GM19372 (cell line): Measurements from ENCODE around the gene MYOC.
"Not testable (repeated sequence)": the region's sequence is repeated elsewhere in the genome, so short reads cannot be mapped to it uniquely, and the experiment has no call there.

Source experiments
- ATAC-seq: cut with Tn5 transposase; IDR thresholded peaks from one replicate; pipeline ENCODE4 v1.9.1; 2021; ENCODE audit warnings: mild to moderate bottlenecking, low read depth, moderate library complexity; ENCODE audit not compliant: unreplicated experiment

Gene MYOC

DNA sequence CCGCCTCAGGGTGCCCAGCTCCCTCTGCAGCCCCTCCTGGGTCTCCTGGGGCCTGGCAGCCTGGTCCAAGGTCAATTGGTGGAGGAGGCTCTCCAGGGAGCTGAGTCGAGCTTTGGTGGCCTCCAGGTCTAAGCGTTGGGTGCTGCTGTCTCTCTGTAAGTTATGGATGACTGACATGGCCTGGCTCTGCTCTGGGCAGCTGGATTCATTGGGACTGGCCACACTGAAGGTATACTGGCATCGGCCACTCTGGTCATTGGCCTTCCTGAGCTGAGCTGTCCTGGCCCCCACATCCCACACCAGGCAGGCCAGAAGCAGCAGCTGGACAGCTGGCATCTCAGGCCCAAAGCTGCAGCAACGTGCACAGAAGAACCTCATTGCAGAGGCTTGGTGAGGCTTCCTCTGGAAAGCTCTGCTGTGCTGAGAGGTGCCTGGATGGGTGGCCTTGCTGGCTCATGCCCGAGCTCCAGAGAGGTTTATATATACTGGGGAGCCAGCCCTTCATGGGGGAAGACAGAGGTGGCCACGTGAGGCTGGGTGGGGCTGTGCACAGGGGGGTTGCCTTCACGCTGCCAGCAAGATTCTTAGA lies at the start of gene MYOC:
Gene MYOC, minus strand, starts transcription at position 455 of the 589 bp plus-strand sequence. Its CDS starts 77 bp downstream, at position 378.
- no peak for ATAC-seq

DNA sequence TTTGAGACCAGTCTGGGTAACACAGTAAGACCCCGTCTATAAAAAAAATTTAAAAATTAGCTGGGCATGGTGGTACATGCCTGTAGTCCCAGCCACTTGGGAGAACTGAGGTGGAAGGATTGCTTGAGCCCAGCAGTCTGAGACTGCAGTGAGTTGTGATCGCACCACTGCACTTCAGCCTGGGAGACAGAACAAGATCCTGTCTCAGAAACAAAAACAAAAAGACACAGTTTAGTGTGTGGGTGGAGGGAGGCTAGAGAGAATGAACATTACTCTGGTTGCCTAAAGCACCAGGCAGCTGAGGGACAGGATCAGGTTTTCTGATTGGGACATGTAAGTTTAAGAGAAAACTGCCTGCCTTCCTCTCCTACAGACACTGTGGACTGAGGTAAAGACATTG lies 47.0 kb upstream of the MYOC start:
- no peak for ATAC-seq

- ATAC-seq, result not testable (repeated sequence)
Measured at GRCh38 chr1:171695772-171696171, 43.3 kb upstream of the MYOC start.

DNA sequence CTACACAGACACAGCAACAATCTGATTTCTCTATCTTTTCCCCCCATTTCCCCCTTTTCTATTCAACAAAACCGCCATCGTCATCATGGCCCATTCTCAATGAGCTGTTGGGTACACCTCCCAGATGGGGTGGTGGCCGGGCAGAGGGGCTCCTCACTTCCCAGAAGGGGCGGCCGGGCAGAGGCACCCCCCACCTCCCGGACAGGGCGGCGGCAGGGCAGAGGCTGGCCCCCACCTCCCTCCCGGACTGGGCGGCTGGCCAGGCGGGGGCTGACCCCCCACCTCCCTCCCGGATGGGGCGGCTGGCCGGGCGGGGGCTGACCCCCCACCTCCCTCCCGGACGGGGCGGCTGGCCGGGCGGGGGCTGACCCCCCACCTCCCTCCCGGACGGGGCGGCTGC lies 41.1 kb upstream of the MYOC start:
- ATAC-seq, result not testable (repeated sequence)

DNA sequence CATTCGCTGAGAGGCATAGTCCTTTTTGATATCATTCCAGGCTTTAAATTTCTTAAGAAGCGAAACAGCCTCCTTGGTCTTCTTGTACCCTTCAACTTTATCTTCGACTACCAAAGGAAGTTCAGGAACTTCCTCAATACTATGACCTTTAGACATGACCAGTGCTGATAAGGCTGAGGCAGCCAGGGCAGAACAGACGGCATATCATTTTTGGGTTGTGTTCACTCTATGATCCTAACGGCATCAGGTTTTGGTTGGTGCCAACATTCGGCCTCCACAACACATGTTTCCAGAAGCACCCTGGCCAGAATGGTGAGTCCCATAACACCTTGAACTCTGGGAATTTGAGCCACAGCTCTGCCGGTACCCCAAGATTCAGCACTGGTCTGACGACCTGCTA lies 31.4 kb upstream of the MYOC start:
- no peak for ATAC-seq

DNA sequence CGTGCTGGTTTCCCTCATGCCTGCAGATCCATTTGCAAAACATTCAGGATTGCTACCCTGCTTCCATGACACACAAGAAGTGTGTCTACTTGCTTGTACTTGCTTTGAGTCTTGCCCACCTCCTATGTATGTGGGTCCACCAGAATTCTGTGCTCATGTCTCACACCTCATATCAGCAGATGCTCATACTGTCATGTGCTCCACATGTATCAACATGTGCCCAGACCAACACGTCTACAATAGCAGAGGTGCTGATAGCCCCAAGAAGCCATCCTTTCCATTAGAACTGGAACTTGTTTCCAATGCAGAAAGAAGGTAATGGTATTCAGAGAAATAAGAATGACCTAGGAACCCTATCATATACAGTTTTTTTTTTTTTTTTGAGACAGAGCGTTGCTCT lies 27.9 kb upstream of the MYOC start:
- ATAC-seq, result no peak

DNA sequence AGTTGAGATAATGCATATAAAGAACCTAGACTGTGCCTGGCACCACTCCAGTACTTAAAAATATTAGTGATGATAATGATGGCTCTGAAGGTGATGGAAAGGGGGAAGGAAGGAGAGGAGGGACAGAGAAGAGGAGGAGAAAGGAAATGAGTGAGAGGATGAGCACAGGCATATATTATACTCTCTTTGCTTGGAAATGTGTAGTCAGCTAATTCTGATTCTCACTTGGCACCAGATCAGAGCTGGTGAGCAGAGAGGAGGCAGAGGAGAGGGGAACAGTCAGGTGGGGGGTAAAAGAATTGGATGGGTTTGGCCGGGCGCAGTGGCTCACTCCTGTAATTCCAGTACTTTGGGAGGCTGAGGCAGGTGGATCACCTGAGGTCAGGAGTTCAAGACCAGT lies 24.3 kb upstream of the MYOC start:
- no peak for ATAC-seq

DNA sequence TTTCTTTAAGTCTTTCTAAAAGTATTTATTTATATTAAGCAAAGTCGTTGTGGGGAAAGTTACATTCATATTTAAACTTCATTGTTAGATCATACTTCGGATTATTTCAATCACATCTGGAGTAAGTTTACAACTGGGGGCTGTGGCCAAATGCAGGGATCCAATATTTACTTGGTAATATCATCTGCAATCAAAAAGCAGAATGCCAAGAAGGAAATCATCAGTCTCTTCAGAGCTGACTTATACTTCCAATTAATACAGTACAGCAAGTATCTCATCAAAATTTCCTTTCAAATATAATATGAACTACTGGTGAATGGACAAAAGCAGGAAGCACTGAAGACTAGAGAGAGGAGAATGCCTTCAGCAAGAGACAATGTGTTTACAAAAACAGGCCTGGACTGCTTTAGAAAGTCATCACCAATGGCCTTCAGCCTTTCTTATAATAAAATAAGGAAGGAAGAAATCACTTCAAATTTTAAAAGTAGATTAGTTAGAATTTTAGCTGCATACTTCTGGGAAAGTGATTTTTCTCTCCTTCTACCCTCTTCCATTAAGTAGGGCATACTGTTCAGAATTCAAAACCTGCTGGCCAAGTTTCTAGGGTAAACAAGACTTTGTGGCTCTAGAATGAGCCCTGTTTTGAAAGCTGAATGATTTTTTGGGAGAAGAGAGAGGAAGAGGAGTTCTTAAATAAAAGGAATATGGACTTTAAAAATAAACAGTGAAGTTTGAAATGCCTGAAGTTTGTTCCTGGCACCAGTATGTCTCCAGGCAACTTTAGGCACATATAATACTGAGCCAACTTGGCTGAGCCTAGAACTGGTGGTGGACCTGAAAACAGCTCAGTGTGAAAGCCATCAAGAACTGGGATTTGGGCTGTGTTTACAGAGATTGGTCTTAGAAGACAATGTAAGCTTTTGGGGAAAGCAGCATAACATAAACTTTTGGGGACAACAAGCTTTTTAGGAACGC lies 22.2 kb upstream of the MYOC start:
- ATAC-seq, result no peak

DNA sequence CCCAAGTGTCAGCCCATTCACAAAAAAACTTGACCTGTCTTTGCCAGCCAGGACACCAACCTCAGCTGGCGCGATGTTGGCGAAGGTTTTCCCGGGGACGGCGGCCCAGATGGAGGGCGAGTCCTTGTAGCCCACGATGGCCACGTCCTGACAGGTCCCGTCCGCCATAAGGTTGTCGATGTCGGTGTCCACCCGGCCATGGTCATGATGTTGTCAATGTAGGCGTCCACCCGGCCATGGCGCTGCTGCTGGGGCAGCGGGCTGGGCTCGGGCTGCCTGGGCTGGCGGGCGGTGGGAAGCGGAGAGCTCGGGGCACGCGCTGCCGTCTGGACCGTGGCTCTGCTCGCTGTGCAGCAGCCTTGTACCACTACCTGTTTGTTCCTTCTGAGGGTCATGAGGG lies 18.3 kb upstream of the MYOC start:
- no peak for ATAC-seq

DNA sequence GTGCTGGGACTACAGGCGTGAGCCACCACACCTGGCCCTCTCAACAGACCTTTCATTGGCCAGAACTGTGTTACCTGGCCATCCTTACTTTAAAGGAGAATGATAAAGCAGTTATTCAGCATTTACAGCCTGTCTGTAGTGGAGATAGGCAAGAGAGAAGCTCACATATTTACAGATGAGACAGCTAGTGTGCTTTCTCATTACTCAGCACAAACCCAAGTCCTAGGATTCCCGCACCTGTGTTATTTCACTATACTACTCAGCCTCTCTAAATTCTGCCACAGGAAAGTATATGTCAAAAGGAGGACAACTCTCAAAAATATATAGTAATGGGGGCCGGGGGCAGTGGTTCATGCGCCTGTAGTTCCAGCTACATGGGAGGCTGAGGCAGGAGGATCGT lies 15.9 kb upstream of the MYOC start:
- no peak for ATAC-seq

- ATAC-seq, result no peak
Measured at GRCh38 chr1:171666114-171666769, 13.8 kb upstream of the MYOC start.

- ATAC-seq, result no peak
Measured at GRCh38 chr1:171664976-171665375, 12.5 kb upstream of the MYOC start.

DNA sequence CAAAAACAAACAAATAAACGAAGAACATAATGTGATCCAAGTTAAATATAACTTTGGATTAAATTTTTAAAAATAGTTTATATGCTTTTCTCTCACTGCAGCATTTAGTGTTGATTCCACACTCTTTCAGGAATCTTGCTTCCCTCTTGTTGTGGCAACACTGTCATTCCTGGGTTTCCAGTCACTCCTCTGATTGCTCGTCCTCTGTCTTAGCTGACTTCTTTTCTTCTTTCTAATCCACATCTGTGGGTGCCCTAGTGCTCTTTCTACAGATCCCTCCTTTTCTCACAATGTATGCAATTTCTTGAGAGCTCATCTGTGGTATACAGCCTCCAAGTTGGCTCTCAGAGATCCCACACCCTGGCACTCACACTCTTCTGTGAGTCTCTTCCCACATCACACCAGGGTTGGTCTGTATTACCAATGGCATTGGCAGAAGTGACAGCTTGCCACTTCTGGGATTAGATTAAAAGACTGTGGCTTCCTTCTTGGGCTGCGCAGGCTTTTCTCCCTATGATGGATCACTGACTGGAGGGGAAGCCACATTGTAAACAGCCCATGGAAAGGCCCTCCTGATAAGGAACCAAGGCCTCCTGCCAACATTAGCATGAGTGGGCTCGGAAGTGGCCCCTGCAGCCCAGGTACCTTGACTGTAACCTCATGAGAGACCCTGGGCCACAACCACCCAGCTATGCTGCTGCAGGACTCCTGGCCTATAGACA lies 11.5 kb upstream of the MYOC start:
- ATAC-seq, result no peak

GRCh38 chr1:171663036-171663853 lies 10.8 kb upstream of the MYOC start:
- ATAC-seq, result no peak

- ATAC-seq, result no peak
Measured at GRCh38 chr1:171661076-171661650, 8.7 kb upstream of the MYOC start.

- not testable (repeated sequence) for ATAC-seq
Measured at GRCh38 chr1:171656206-171656605, 3.7 kb upstream of the MYOC start.

DNA sequence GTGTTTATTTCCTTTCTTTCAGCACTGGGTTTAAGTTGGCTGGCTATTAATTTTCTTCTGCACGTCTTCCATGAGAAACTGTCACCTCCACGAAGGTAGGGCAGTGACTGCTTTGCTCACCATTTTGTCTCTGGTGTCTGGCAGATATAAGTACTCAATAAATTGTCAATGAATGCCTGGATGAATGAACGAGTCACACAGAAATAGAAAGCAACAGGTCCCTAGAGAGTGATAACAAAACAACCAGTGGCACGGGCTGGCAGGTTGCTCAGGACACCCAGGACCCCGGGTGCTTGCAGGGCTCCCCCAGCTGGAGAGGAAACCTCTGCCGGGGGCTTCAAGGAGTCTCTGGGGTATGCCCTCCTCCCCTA lies 3.2 kb upstream of the MYOC start:
- ATAC-seq, result no peak

GRCh38 chr1:171654942-171655745 lies 2.7 kb upstream of the MYOC start:
- ATAC-seq, result no peak
